ENCODE measurements around the gene RSPO4. TPM values are rescaled to one million over a fixed set of nuclear protein-coding genes. Genes with fewer than 3 reads are reported as not detected.

Gene RSPO4
- total and polyA plus RNA-seq, 2 experiments from 2014 or later = 2.8 to 4.5 TPM

DNA sequence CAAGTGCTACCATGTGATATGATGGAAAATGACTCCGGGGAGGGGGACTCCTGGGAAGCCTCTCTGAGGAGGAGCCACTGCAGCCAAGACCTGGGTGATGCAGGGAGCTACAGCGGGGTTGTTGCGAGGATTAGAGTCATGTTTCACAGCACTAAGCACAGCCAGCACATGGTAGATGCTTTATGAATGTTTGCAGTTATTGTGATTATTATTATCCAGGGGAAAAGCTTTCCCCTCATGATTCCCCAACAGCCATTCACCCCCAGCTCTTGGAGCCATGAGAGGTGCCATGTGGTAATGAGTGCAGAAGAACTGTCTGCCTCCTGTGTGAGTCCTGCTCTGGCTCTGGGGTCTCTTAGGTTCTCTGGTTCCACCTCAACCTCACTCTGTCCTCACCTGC is 39.9 kb downstream of the RSPO4 start (continued):
- TF ChIP-seq CTCF (conservative IDR thresholded peaks at IDR 0.05; ENCODE audit: low read depth in 2 of 2) (no peak), REST (IDR thresholded peaks at IDR 0.05; ENCODE audit: unreplicated experiment) (no peak), NANOG (IDR thresholded peaks at IDR 0.05; ENCODE audit: borderline replicate concordance) (no peak), ETS1 (IDR thresholded peaks at IDR 0.05) (no peak), EZH2phosphoT487 (IDR thresholded peaks at IDR 0.05; ENCODE audit: unreplicated experiment) (no peak), POLR2AphosphoS5 (IDR thresholded peaks at IDR 0.05; ENCODE audit: low read depth) (no peak)

- no peaks in the 10 kb centered on the region for H3K79me2 ChIP-seq (replicated peaks; ENCODE audit: insufficient read depth)
- no peaks in the 10 kb centered on the region; the same call in 2 of the 3 replicates for H3K36me3 Mint-ChIP-seq (ENCODE audit: low read depth)
- no peak overlapping the region for H3K27ac ChIP-seq (ENCODE audit: low read depth)
- no peaks in the 10 kb centered on the region for H3K4me1 ChIP-seq (ENCODE audit: insufficient read depth)
- H3K4me1 Mint-ChIP-seq = peaks cover 10% of the 10 kb centered on the region
- no peaks in the 10 kb centered on the region for H3F3A ChIP-seq (replicated peaks; ENCODE audit: low read depth)
- peaks cover 4% of the 10 kb centered on the region for H3K27me3 Mint-ChIP-seq (ENCODE audit: insufficient read depth, low read depth, poor library complexity)
- no peaks in the 10 kb centered on the region for H3K9me3 Mint-ChIP-seq
- DNase-seq (ENCODE audit: low spot score) (no peak), ATAC-seq (no peak)
- H2AFZ ChIP-seq = no peak overlapping the region
- H3K4me3 Mint-ChIP-seq = no peak overlapping the region
- H4K20me1 ChIP-seq (replicated peaks; ENCODE audit: insufficient read depth) = no peaks in the 10 kb centered on the region
- no peaks in the 10 kb centered on the region for H3K9me2 ChIP-seq (ENCODE audit: insufficient read depth)
- no peaks in the 10 kb centered on the region for H3K27me3 ChIP-seq (ENCODE audit: insufficient read depth)
- H3K4me3 ChIP-seq = no peak overlapping the region
- no peaks in the 10 kb centered on the region for H3K36me3 ChIP-seq (ENCODE audit: insufficient read depth)
- no peak overlapping the region for H3K4me2 ChIP-seq
- no peak overlapping the region for H3K27ac Mint-ChIP-seq
- TF ChIP-seq CREB1 (CRISPR knock-in tag; IDR thresholded peaks at IDR 0.05; ENCODE audit: low read depth) (no peak), EZH2phosphoT487 (IDR thresholded peaks at IDR 0.05; ENCODE audit: unreplicated experiment) (no peak), EZH2 (IDR thresholded peaks at IDR 0.05; ENCODE audit: low read depth, unreplicated experiment) (no peak), ZNF462 (CRISPR knock-in tag; IDR thresholded peaks at IDR 0.05) (no peak), ZNF114 (CRISPR knock-in tag; IDR thresholded peaks at IDR 0.05) (no peak), STAT1 (IDR thresholded peaks at IDR 0.05; ENCODE audit: unreplicated experiment) (no peak)
Measured at GRCh38 chr20:961768-962167, 40.3 kb downstream of the RSPO4 start.

All from GM23338 (cell line).